Head of caudate nucleus (tissue), 42 donors: Measurements from ENCODE around the gene KLK13.

ENCODE experiments used
- DNase-seq, 42 donors: peaks; one replicate each; pipeline versions ENCODE4 v3.0.0 to v3.0.0-alpha.2; 2020 to 2021; ENCODE audit warnings: mixed read lengths in 7 of 42
- intact Hi-C: fragments of 100-400 bp; cut with DNase I; formaldehyde crosslinking; loops from one replicate; pipeline ENCODE4 v1.15.0; 2022

KLK13 gene

GRCh38 chr19:51094696-51095279 is 29.9 kb upstream of the KLK13 start:
- DNase-seq, result peak in 12 of 42 donors; percentile 20 to 69 (median 39)
- intact Hi-C loops, result loop anchor here (10.0 kb wide), 2 partner anchors 70 to 160 kb away; partner anchors contain the start of gene KLK11

- no peak for DNase-seq
- intact Hi-C loops, result loop anchor here (10.0 kb wide), 2 partner anchors 69 to 159 kb away; partner anchors contain the start of gene KLK11
These were observed 28.8 kb upstream of the KLK13 start for GRCh38 chr19:51093510-51094345.

GRCh38 chr19:51093101-51093500 is 28.2 kb upstream of the KLK13 start:
- peak in 7 of 42 donors; percentile 7 to 47 (median 18) for DNase-seq
- intact Hi-C loops, result loop anchor here (10.0 kb wide), 2 partner anchors 68 to 158 kb away; partner anchors contain the start of gene KLK11

GRCh38 chr19:51091895-51092873 is 27.3 kb upstream of the KLK13 start:
- intact Hi-C loops, result loop anchor here (10.0 kb wide), 2 partner anchors 67 to 157 kb away; partner anchors contain the start of gene KLK11
- no peak for DNase-seq

- DNase-seq, result no peak
- intact Hi-C loops, result loop anchor here (10.0 kb wide), 2 partner anchors 66 to 156 kb away; partner anchors contain the start of gene KLK11
These were observed 26.2 kb upstream of the KLK13 start for GRCh38 chr19:51091126-51091525.

- DNase-seq, result no peak
- intact Hi-C loops, result loop anchor here (10.0 kb wide), 2 partner anchors 66 to 156 kb away; partner anchors contain the start of gene KLK11
These were observed 25.6 kb upstream of the KLK13 start for GRCh38 chr19:51090471-51090870.

GRCh38 chr19:51089786-51090185 is 24.9 kb upstream of the KLK13 start:
- no peak for DNase-seq
- intact Hi-C loops, result loop anchor here (10.0 kb wide), 2 partner anchors 65 to 155 kb away; partner anchors contain the start of gene KLK11

- intact Hi-C loops, result no loop called here
- no peak for DNase-seq
These were observed 21.4 kb upstream of the KLK13 start for GRCh38 chr19:51086153-51086850.

GRCh38 chr19:51084505-51084904 is 19.6 kb upstream of the KLK13 start:
- DNase-seq, result no peak
- intact Hi-C loops, result no loop called here

- intact Hi-C loops, result no loop called here
- no peak for DNase-seq
These were observed 18.9 kb upstream of the KLK13 start for GRCh38 chr19:51083783-51084182.

- intact Hi-C loops, result no loop called here
- DNase-seq, result no peak
These were observed 18.3 kb upstream of the KLK13 start for GRCh38 chr19:51083181-51083580.

GRCh38 chr19:51082611-51083010 is 17.7 kb upstream of the KLK13 start, which contains the start of gene KLK14:
KLK14 (minus strand) TSS chr19:51082887; CDS start chr19:51082614, 273 bp downstream.
- intact Hi-C loops, result no loop called here
- DNase-seq, result no peak

GRCh38 chr19:51081476-51081875 is 16.6 kb upstream of the KLK13 start:
- intact Hi-C loops, result no loop called here
- DNase-seq, result no peak

GRCh38 chr19:51079481-51080110 is 14.7 kb upstream of the KLK13 start:
- intact Hi-C loops, result no loop called here
- DNase-seq, result peak in 5 of 42 donors; percentile 11 to 59 (median 29)

GRCh38 chr19:51078731-51079130 is 13.8 kb upstream of the KLK13 start:
- DNase-seq, result no peak
- intact Hi-C loops, result no loop called here

- DNase-seq, result no peak
- intact Hi-C loops, result no loop called here
These were observed 13.2 kb upstream of the KLK13 start for GRCh38 chr19:51078104-51078503.

- intact Hi-C loops, result no loop called here
- no peak for DNase-seq
These were observed 11.8 kb upstream of the KLK13 start for GRCh38 chr19:51076631-51077213.
